ENCODE measurements around the gene CA6.

- TF ChIP-seq CTCF (conservative IDR thresholded peaks at IDR 0.05; ENCODE audit: low read length) (no peak), EZH2phosphoT487 (IDR thresholded peaks at IDR 0.05; ENCODE audit: borderline replicate concordance) (no peak)
These were observed 6.7 kb upstream of the CA6 start for GRCh38 chr1:8939000-8939265.

Data from Loucy (cell line).